H1 (cell line): ENCODE results near the gene SENP6. TPM values are rescaled to one million over a fixed set of nuclear protein-coding genes. Genes with fewer than 3 reads are reported as not detected.

Experiments used
- CTCF ChIA-PET: fragments of 300-600 bp; sonication (Branson Sonifier 250); formaldehyde crosslinking; loops from one replicate; lab custom pipeline; 2021; ENCODE audit not compliant: partially characterized antibody; lab: Charles Lee
- POLR2A ChIA-PET: fragments of 300-600 bp; sonication (Branson Sonifier 250); formaldehyde crosslinking; loops from one replicate; lab custom pipeline; 2021; ENCODE audit warnings: inconsistent platforms; ENCODE audit not compliant: partially characterized antibody; lab: Charles Lee
- DNase-seq, 2 experiments: peaks; one replicate each; pipeline versions ENCODE4 v3.0.0 to v3.0.0-alpha.2; 2010 to 2022; ENCODE audit warnings: low spot score in 2 of 2, low read depth in 1 of 2, mixed read lengths in 1 of 2
- FAIRE-seq: peaks from 2 replicates; lab custom pipeline; 2011; peaks lifted over from hg19 to GRCh38; lab: Jason Lieb, UNC
- H2AFZ ChIP-seq: 2 replicates; pipeline ENCODE4 v1.8.1; 2012; ENCODE audit warnings: low read length, inconsistent platforms
- H2AK5ac ChIP-seq: 2 replicates; pipeline ENCODE4 v1.6.1; 2013; ENCODE audit warnings: low read depth, low read length
- H2BK120ac ChIP-seq: replicated peaks from 2 replicates; pipeline ENCODE3; 2013; ENCODE audit warnings: low read depth, low read length, inconsistent platforms
- H2BK12ac ChIP-seq: 2 replicates; pipeline ENCODE4 v1.6.1; 2013; ENCODE audit warnings: low read depth, low read length
- H2BK15ac ChIP-seq: 2 replicates; pipeline ENCODE4 v1.6.1; 2013; ENCODE audit warnings: low read length
- H2BK20ac ChIP-seq: 2 replicates; pipeline ENCODE4 v1.6.1; 2013; ENCODE audit warnings: low read length
- H2BK5ac ChIP-seq: 2 replicates; pipeline ENCODE4 v1.6.1; 2013; ENCODE audit warnings: low read depth, low read length
- H3K14ac ChIP-seq: 2 replicates; pipeline ENCODE4 v1.6.1; 2013; ENCODE audit warnings: inconsistent platforms; ENCODE audit not compliant: insufficient read length
- H3K18ac ChIP-seq: 2 replicates; pipeline ENCODE4 v1.6.1; 2013; ENCODE audit warnings: low read length; ENCODE audit errors: extremely low read depth
- H3K23ac ChIP-seq: 2 replicates; pipeline ENCODE4 v1.6.1; 2013; ENCODE audit warnings: inconsistent platforms; ENCODE audit not compliant: insufficient read length
- H3K23me2 ChIP-seq: 2 replicates; pipeline ENCODE4 v1.6.1; 2013; ENCODE audit warnings: low read depth, low read length
- H3K27ac ChIP-seq: 2 replicates; pipeline ENCODE4 v1.6.1; 2011; ENCODE audit warnings: low read depth, low read length, inconsistent platforms
- H3K27me3 ChIP-seq, 4 experiments: replicated peaks in 1 of 4; 1 replicate in 1 of 4; 2 replicates in 3 of 4; pipeline versions ENCODE4 v1.6.1 to v1.8.1; 2011 to 2013; ENCODE audit warnings: low read length in 3 of 4, mild to moderate bottlenecking in 3 of 4, inconsistent platforms in 2 of 4, mixed read lengths in 2 of 4, moderate library complexity in 1 of 4; ENCODE audit not compliant: control insufficient read depth in 3 of 4, insufficient read depth in 3 of 4; ENCODE audit errors: extremely low read depth in 1 of 4
- H3K36me3 ChIP-seq, 4 experiments: 2 replicates each; pipeline versions ENCODE4 v1.6.1 to v1.8.1; 2011 to 2013; ENCODE audit warnings: mild to moderate bottlenecking in 4 of 4, low read length in 3 of 4, moderate library complexity in 2 of 4, control low read depth in 1 of 4, inconsistent platforms in 1 of 4; ENCODE audit not compliant: insufficient read depth in 4 of 4, control insufficient read depth in 2 of 4
- H3K4ac ChIP-seq: replicated peaks from 2 replicates; pipeline ENCODE3; 2013; ENCODE audit warnings: low read length, low read depth, mixed read lengths, inconsistent platforms; ENCODE audit not compliant: insufficient read length
- H3K4me1 ChIP-seq, 4 experiments: replicated peaks in 1 of 4; 1 replicate in 1 of 4; 2 replicates in 3 of 4; pipeline versions ENCODE4 v1.6.1 to v1.8.1; 2011 to 2013; ENCODE audit warnings: low read length in 3 of 4, inconsistent platforms in 2 of 4, mixed read lengths in 1 of 4; ENCODE audit not compliant: insufficient read depth in 4 of 4, control insufficient read depth in 3 of 4
- H3K4me2 ChIP-seq, 2 experiments: 2 replicates each; pipeline versions ENCODE4 v1.6.1 to v1.8.1; 2011 to 2013; ENCODE audit warnings: low read depth in 2 of 2, low read length in 2 of 2, control low read depth in 1 of 2, inconsistent platforms in 1 of 2, mild to moderate bottlenecking in 1 of 2; ENCODE audit not compliant: insufficient read depth in 1 of 2
- H3K4me3 ChIP-seq, 4 experiments: fragments of 200-600, 300-600 bp in 1 of 4; sonication (generic), shearing (Covaris generic), sonication (Bioruptor Twin) in 1 of 4; 2 replicates each; pipeline versions ENCODE4 v1.5.1 to v1.8.1; 2011 to 2016; ENCODE audit warnings: low read length in 4 of 4, low read depth in 3 of 4, control low read depth in 2 of 4, inconsistent platforms in 2 of 4, mild to moderate bottlenecking in 2 of 4, mixed read lengths in 1 of 4, moderate library complexity in 1 of 4; ENCODE audit not compliant: insufficient read depth in 2 of 4; ENCODE audit errors: extremely low read depth in 1 of 4
- H3K56ac ChIP-seq: replicated peaks from 2 replicates; pipeline ENCODE3; 2013; ENCODE audit warnings: low read depth, mild to moderate bottlenecking, mixed read lengths, low read length, inconsistent platforms; ENCODE audit not compliant: insufficient read length
- H3K79me1 ChIP-seq: 2 replicates; pipeline ENCODE4 v1.6.1; 2013; ENCODE audit warnings: low read depth, low read length, control low read depth
- H3K79me2 ChIP-seq, 2 experiments: 2 replicates each; pipeline versions ENCODE4 v1.6.1 to v1.8.1; 2012 to 2013; ENCODE audit warnings: low read length in 2 of 2, mild to moderate bottlenecking in 2 of 2, inconsistent platforms in 1 of 2; ENCODE audit not compliant: insufficient read depth in 2 of 2, control insufficient read depth in 1 of 2
- H3K9ac ChIP-seq, 4 experiments: replicated peaks in 1 of 4; 1 replicate in 1 of 4; 2 replicates in 3 of 4; pipeline versions ENCODE4 v1.6.1 to v1.8.1; 2011 to 2013; ENCODE audit warnings: low read depth in 3 of 4, low read length in 3 of 4, control low read depth in 2 of 4, mild to moderate bottlenecking in 2 of 4, moderate library complexity in 2 of 4, inconsistent platforms in 1 of 4; ENCODE audit errors: extremely low read depth in 1 of 4
- H3K9me3 ChIP-seq, 2 experiments: 2 replicates each; pipeline versions ENCODE4 v1.6.1 to v1.8.1; 2012 to 2013; ENCODE audit warnings: mild to moderate bottlenecking in 2 of 2, moderate library complexity in 2 of 2, control low read depth in 1 of 2, inconsistent platforms in 1 of 2, low read depth in 1 of 2, low read length in 1 of 2, mixed read lengths in 1 of 2; ENCODE audit not compliant: insufficient read depth in 2 of 2
- H4K20me1 ChIP-seq, 2 experiments: replicated peaks in 1 of 2; 2 replicates each; pipeline versions ENCODE3 to v1.8.1; 2011 to 2013; ENCODE audit warnings: inconsistent platforms in 2 of 2, low read length in 2 of 2, mild to moderate bottlenecking in 1 of 2; ENCODE audit not compliant: insufficient read depth in 2 of 2, control insufficient read depth in 1 of 2
- H4K5ac ChIP-seq: 2 replicates; pipeline ENCODE4 v1.6.1; 2013; ENCODE audit warnings: low read length, low read depth, mixed read lengths, inconsistent platforms; ENCODE audit not compliant: insufficient read length
- H4K8ac ChIP-seq: 2 replicates; pipeline ENCODE4 v1.8.0; 2013; ENCODE audit warnings: mild to moderate bottlenecking, moderate library complexity, low read length, inconsistent platforms; ENCODE audit not compliant: insufficient read depth; ENCODE audit errors: extremely low read depth
- H4K91ac ChIP-seq: replicated peaks from 2 replicates; pipeline ENCODE3; 2013; ENCODE audit warnings: low read length, mixed read lengths, inconsistent platforms; ENCODE audit not compliant: insufficient read length
- BRCA1 ChIP-seq: IDR thresholded peaks from 2 replicates; pipeline ENCODE4 v1.6.1; 2012; ENCODE audit warnings: low read depth, low read length, improper control_type of control experiment
- CHD1 ChIP-seq: IDR thresholded peaks from 2 replicates; pipeline ENCODE4 v1.6.1; 2012; ENCODE audit warnings: low read depth, low read length, improper control_type of control experiment
- CHD2 ChIP-seq: IDR thresholded peaks from 2 replicates; pipeline ENCODE4 v1.6.1; 2012; ENCODE audit warnings: low read length, improper control_type of control experiment
- E2F6 ChIP-seq: IDR thresholded peaks from 2 replicates; pipeline ENCODE4 v1.6.1; 2012; ENCODE audit warnings: inconsistent platforms
- EGR1 ChIP-seq: IDR thresholded peaks from 2 replicates; pipeline ENCODE4 v1.6.1; 2011; ENCODE audit warnings: low read depth, low read length, borderline replicate concordance
- EZH2 ChIP-seq: fragments of 200-600 bp; sonication (generic); IDR thresholded peaks from 2 replicates; pipeline ENCODE4 v1.7.1; 2012; ENCODE audit warnings: low read depth, mild to moderate bottlenecking, moderate library complexity, low read length, inconsistent platforms; ENCODE audit not compliant: severe bottlenecking
- HDAC6 ChIP-seq: IDR thresholded peaks from one replicate; pipeline ENCODE4 v1.7.1; 2012; ENCODE audit warnings: low read depth, mild to moderate bottlenecking, inconsistent platforms, low read length, moderate library complexity
- KDM5A ChIP-seq: fragments of 200-600 bp; IDR thresholded peaks from 2 replicates; pipeline ENCODE4 v1.7.1; 2012; ENCODE audit warnings: mild to moderate bottlenecking, low read length, inconsistent platforms, mixed read lengths
- POLR2AphosphoS5 ChIP-seq: IDR thresholded peaks from 2 replicates; pipeline ENCODE4 v1.6.1; 2011; ENCODE audit warnings: low read depth, low read length
- SIN3A ChIP-seq, 2 experiments: IDR thresholded peaks in 1 of 2; conservative IDR thresholded peaks in 1 of 2; 2 replicates each; pipeline ENCODE4 v1.6.1; 2011 to 2012; ENCODE audit warnings: low read length in 2 of 2, improper control_type of control experiment in 1 of 2, low read depth in 1 of 2, mild to moderate bottlenecking in 1 of 2
- SIX5 ChIP-seq: IDR thresholded peaks from 2 replicates; pipeline ENCODE4 v1.6.1; 2011; ENCODE audit warnings: mild to moderate bottlenecking, low read depth, low read length
- SRF ChIP-seq: IDR thresholded peaks from 2 replicates; pipeline ENCODE4 v1.6.1; 2011; ENCODE audit warnings: mild to moderate bottlenecking, low read depth, low read length, moderate library complexity
- TEAD4 ChIP-seq: IDR thresholded peaks from 2 replicates; pipeline ENCODE4 v1.6.1; 2012; ENCODE audit warnings: low read depth, low read length, inconsistent platforms, mixed read lengths
- WGBS, 2 experiments: shearing (Covaris generic) in 1 of 2; methylation state at CpG; one replicate each; pipeline versions ENCODE4 v1.1.6 to v1.1.7; 2013 to 2015; ENCODE audit warnings: low lambda C conversion rate in 2 of 2, mixed read lengths in 2 of 2, inconsistent platforms in 1 of 2, low coverage in 1 of 2, missing lambda C conversion rate in 1 of 2; ENCODE audit not compliant: insufficient replicate concordance in 2 of 2, insufficient coverage in 1 of 2, insufficient read length in 1 of 2; ENCODE audit errors: extremely low coverage in 1 of 2, missing lambda C conversion rate in 1 of 2; 5-methylcytosine and 5-hydroxymethylcytosine counted together
- polyA plus RNA-seq, 7 experiments: library from polyadenylated mRNA; depleted of rRNA in 3 of 7; stranded (reverse) in 5 of 7; unstranded in 2 of 7; fragments of >200 nt in 5 of 7; fragments of 200-250 nt in 2 of 7; gene quantifications; 1 replicate in 5 of 7; 2 replicates in 1 of 7; 4 replicates in 1 of 7; pipeline versions ENCODE4 v1.2.1 to v1.2.3, GENCODE V29; 2011 to 2013; ENCODE audit warnings: missing spikeins in 2 of 7, mixed read lengths in 2 of 7
- total RNA-seq: library from RNA; stranded (reverse); fragmentation: NEBNext Ultra II Directional; extraction: Animal tissue kit (Norgen Biotek cat#: 25700); gene quantifications from 2 replicates; pipeline ENCODE4 v1.2.1, GENCODE V29; 2021

Gene SENP6
- total and polyA plus RNA-seq, 2 of the 8 experiments (the other 6 are each of a cell fraction or from before 2014, with no cell fraction given): 13.8 to 103 TPM

- Histone ChIP-seq H3K9me3 (no peaks in the 10 kb centered on the region), H3K4ac (no peak overlapping the region), H2BK5ac (no peak overlapping the region; the same call in 1 of the 2 replicates), H3K4me2 (no peak overlapping the region), H3K23me2 (no peaks in the 10 kb centered on the region), H4K5ac (no peak overlapping the region), H2BK20ac (no peak overlapping the region), H3K27ac (no peak overlapping the region), H3K14ac (no peak overlapping the region), H2BK120ac (no peak overlapping the region), H3K23ac (no peak overlapping the region), H3K27me3 (no peaks in the 10 kb centered on the region), H3K79me2 (peaks cover 38 to 99% of the 10 kb centered on the region in 2 experiments), H3K18ac (no peak overlapping the region), H2AFZ (no peak overlapping the region), H3K56ac (no peak overlapping the region), H4K20me1 (peaks cover 17 to 19% of the 10 kb centered on the region in 2 experiments), H2AK5ac (no peak overlapping the region), H3K4me1 (peaks cover 0 to 10% (median 4%) of the 10 kb centered on the region in 4 experiments; a peak in 4 of 7 replicates), H4K91ac (no peak overlapping the region), H4K8ac (no peak overlapping the region), H3K9ac (no peak overlapping the region), H2BK12ac (no peak overlapping the region), H2BK15ac (no peak overlapping the region), H3K79me1 (no peaks in the 10 kb centered on the region; the same call in 1 of the 2 replicates), H3K36me3 (no peaks in the 10 kb centered on the region), H3K4me3 (no peak overlapping the region)
- DNase-seq (no peak), FAIRE-seq (no peak)
- 80% methylated on average over 5 of the region's 5 CpGs; no CpG with 5 or more reads in 1 of the 2 experiments for WGBS, 2 experiments
- ChIA-PET POLR2A (interaction anchor here (1.6 to 6.1 kb wide), 2 partner anchors 9 to 12 kb away, joined by 3 to 48 read pairs; partner anchors contain the start of gene SENP6), CTCF (no interaction called here)
- TF ChIP-seq BRCA1: no peak
- TF ChIP-seq TEAD4: no peak
- no peak for TF ChIP-seq HDAC6
- TF ChIP-seq POLR2AphosphoS5: no peak
- TF ChIP-seq KDM5A: no peak
- TF ChIP-seq EGR1: no peak
- TF ChIP-seq SRF: no peak
- no peak for TF ChIP-seq SIX5
- TF ChIP-seq SIN3A (conservative IDR thresholded peaks at IDR 0.05 in 1 of 2, IDR thresholded peaks at IDR 0.05 in 1 of 2; ENCODE audit: low read depth in 1 of 2, low read length in 2 of 2): no peak
- no peak for TF ChIP-seq E2F6
- TF ChIP-seq EZH2: no peak
- no peak for TF ChIP-seq CHD1
- TF ChIP-seq CHD2: no peak
Observed at GRCh38 chr6:75611702-75612375, 10.2 kb downstream of the SENP6 start.
